ENCODE data around the gene IQSEC1. TPM values are rescaled to one million over a fixed set of nuclear protein-coding genes. Genes with fewer than 3 reads are reported as not detected.

Gene IQSEC1
- total RNA-seq, 1 donor from 2014 or later, result 211 TPM

DNA sequence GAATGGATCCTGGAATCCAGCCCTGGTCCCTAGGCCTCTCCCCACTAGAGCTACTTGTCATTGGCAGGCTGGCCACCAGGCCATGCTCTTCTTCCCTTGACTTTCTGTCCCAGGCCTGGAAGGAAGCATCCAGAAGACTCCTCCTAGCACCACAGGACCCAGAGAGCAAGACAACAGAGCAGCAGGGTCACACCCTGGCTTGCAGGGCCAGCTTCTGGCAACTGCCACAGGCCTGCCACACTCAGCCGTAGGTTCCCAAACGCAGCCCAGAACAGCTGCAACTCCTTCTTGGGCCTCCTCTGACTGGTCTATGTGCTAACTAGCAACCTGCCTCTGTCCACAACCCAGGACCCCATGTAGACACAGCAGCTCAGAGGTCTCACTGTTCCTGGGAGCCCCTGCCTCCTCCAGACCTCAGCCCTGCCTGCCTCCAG, 195.1 kb downstream of the IQSEC1 start:
- Mint-ChIP-seq H3K27ac (ENCODE audit: unreplicated experiment) (no peak overlapping the region), H3K9me3 (ENCODE audit: unreplicated experiment) (peaks cover 2% of the 10 kb centered on the region), H3K4me1 (ENCODE audit: low read depth, unreplicated experiment) (peaks cover 3% of the 10 kb centered on the region), H3K27me3 (ENCODE audit: unreplicated experiment) (peaks cover 14% of the 10 kb centered on the region), H3K4me3 (ENCODE audit: unreplicated experiment) (no peak overlapping the region), H3K36me3 (ENCODE audit: unreplicated experiment) (peaks cover 5% of the 10 kb centered on the region)
- no peak for DNase-seq
- TF ChIP-seq CTCF (IDR thresholded peaks at IDR 0.05; ENCODE audit: partially characterized antibody, unreplicated experiment), result no peak

DNA sequence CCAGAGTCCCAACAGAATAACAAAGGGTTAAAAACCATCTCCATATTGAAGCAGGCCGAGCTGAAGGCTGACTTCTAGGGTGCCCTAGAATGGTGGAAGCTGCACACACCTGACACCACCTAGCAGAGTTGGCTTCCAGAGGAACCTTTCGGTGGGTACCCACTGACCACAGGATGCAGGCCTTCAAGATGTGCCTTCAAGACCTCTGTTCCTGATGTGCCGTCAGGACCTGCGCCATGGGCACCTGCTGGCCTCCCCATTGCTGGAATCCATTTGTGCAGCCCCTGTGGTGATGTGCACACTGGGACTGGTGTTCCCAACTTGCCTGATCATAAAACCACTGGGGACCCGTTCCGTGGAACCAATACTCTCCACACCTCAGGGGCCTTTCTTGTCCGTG, 196.2 kb downstream of the IQSEC1 start:
- peak overlapping the region; percentile 38 for H3K27ac Mint-ChIP-seq (ENCODE audit: unreplicated experiment)
- no peak for TF ChIP-seq CTCF (IDR thresholded peaks at IDR 0.05; ENCODE audit: partially characterized antibody, unreplicated experiment)

GRCh38 chr3:12875857-12876836, 197.1 kb downstream of the IQSEC1 start:
- Mint-ChIP-seq H3K36me3 (ENCODE audit: unreplicated experiment) (no peaks in the 10 kb centered on the region), H3K27ac (ENCODE audit: unreplicated experiment) (peak overlapping the region; percentile 25), H3K27me3 (ENCODE audit: unreplicated experiment) (peaks cover 9% of the 10 kb centered on the region), H3K4me3 (ENCODE audit: unreplicated experiment) (no peak overlapping the region), H3K4me1 (ENCODE audit: low read depth, unreplicated experiment) (peaks cover 3% of the 10 kb centered on the region), H3K9me3 (ENCODE audit: unreplicated experiment) (no peaks in the 10 kb centered on the region)
- DNase-seq, result peak; percentile 87
- TF ChIP-seq CTCF (IDR thresholded peaks at IDR 0.05; ENCODE audit: partially characterized antibody, unreplicated experiment), result no peak

More for the DNA sequence above, 196.2 kb downstream of the IQSEC1 start:
- H3K9me3 Mint-ChIP-seq (ENCODE audit: unreplicated experiment), result peaks cover 2% of the 10 kb centered on the region
- peaks cover 11% of the 10 kb centered on the region for H3K27me3 Mint-ChIP-seq (ENCODE audit: unreplicated experiment)
- peaks cover 3% of the 10 kb centered on the region for H3K4me1 Mint-ChIP-seq (ENCODE audit: low read depth, unreplicated experiment)
- no peak overlapping the region for H3K4me3 Mint-ChIP-seq (ENCODE audit: unreplicated experiment)
- no peak for DNase-seq
- H3K36me3 Mint-ChIP-seq (ENCODE audit: unreplicated experiment), result peaks cover 1% of the 10 kb centered on the region

DNA sequence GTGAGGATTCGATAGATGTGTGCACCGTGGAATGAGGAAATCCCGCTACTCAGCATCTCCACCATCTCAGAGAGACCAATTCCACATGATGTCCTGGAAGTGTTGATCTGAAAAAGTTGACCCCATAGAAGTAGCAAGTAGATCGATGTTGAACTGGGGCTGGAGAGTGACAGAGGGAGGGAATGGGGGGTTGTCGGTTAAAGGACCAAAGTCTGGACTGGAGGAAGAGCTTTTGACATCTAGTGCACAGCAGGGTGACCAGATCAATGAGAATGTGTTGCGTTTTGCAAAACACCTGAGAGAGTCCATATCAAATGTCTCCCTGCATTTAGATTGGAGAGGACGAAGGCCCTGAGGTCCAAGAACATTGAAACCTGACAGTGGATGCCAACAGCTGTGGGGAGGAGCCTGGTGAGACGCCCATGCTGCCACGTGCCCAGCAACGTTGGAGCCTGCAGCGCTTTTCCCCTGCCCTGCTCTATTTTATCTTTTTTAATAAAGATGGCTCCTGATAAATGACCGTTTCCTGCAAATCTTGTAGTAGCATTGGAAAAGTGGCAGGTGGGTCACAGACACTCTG, 201.7 kb downstream of the IQSEC1 start:
- Mint-ChIP-seq H3K27ac (ENCODE audit: unreplicated experiment) (no peak overlapping the region), H3K27me3 (ENCODE audit: unreplicated experiment) (peaks cover 10% of the 10 kb centered on the region), H3K4me1 (ENCODE audit: low read depth, unreplicated experiment) (peaks cover 13% of the 10 kb centered on the region), H3K9me3 (ENCODE audit: unreplicated experiment) (peaks cover 3% of the 10 kb centered on the region), H3K36me3 (ENCODE audit: unreplicated experiment) (no peaks in the 10 kb centered on the region), H3K4me3 (ENCODE audit: unreplicated experiment) (no peak overlapping the region)
- no peak for TF ChIP-seq CTCF (IDR thresholded peaks at IDR 0.05; ENCODE audit: partially characterized antibody, unreplicated experiment)
- DNase-seq, result no peak

DNA sequence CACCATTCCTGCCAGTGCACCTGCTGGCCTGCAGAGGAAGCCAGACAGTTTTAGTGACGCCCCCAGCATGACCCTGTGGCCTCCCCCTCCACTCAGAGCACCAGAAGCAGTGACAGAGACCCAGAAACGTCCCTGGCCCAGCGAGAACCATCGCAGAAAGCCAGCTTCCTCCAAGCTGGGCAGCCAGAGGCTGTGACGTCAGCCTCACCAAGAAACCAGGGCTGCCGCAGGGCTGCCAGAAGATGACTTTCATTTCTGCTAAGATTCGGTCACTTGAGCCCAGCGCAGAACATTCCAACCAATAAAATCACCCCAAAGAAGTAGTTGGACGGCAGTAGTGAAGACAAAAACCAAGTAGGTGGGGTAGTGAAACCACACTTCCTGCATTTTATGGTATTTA, 202.3 kb downstream of the IQSEC1 start:
- no peak for TF ChIP-seq CTCF (IDR thresholded peaks at IDR 0.05; ENCODE audit: partially characterized antibody, unreplicated experiment)

More for the DNA sequence above, 202.3 kb downstream of the IQSEC1 start:
- Mint-ChIP-seq H3K36me3 (ENCODE audit: unreplicated experiment) (peaks cover under 1% of the 10 kb centered on the region), H3K9me3 (ENCODE audit: unreplicated experiment) (peaks cover 3% of the 10 kb centered on the region), H3K4me3 (ENCODE audit: unreplicated experiment) (no peak overlapping the region), H3K4me1 (ENCODE audit: low read depth, unreplicated experiment) (peaks cover 13% of the 10 kb centered on the region), H3K27me3 (ENCODE audit: unreplicated experiment) (peaks cover 10% of the 10 kb centered on the region), H3K27ac (ENCODE audit: unreplicated experiment) (no peak overlapping the region)
- DNase-seq, result no peak

Data from glutamatergic neuron (in vitro differentiated cells).